ENCODE results near the gene LSR.

DNA sequence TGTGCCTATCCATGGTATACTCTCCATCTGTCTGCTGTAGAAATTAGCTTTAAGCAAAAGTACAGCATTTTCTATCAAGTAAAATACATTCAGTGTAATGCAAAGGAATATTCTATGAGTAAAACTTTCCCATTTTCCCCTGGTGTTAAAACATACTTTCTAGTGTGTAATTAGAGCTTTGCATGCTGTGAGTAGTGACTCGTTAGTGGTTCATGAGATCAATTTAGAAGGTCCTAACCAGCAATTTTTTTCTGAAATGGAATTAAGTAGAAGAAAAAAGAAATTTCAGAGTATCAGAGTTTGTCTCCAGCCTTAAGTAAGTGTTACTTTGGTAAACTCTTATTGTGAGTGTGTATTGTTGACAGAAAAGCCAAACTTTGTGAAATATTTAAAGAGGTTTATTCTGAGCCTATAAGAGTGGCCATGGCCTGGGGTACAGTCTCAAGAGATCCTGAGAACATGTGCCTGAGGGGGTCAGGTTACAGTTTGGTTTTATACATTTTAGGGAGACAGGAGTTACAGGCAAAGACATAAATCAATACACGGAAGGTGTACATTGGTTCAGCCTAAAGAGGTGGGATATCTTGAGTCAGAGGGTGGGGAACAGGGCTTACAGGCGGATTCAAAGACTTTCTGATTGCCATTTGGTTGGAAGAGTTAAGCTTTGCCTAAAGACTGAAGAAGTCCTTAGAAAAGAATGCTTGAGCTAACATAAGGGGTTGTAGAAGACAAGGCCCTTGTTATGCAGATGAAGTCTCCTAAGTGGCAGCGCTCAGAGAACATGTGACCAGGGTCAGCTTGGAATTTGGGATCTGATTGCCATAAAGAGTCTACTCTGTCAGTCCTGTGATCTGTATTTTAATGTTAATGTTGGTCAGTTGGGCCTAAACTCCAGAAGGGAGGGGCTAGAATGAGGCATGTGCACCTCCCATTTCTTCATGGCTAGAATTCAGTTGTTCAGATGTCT is 45.8 kb upstream of the LSR start:
- TF ChIP-seq, protein P1, sequence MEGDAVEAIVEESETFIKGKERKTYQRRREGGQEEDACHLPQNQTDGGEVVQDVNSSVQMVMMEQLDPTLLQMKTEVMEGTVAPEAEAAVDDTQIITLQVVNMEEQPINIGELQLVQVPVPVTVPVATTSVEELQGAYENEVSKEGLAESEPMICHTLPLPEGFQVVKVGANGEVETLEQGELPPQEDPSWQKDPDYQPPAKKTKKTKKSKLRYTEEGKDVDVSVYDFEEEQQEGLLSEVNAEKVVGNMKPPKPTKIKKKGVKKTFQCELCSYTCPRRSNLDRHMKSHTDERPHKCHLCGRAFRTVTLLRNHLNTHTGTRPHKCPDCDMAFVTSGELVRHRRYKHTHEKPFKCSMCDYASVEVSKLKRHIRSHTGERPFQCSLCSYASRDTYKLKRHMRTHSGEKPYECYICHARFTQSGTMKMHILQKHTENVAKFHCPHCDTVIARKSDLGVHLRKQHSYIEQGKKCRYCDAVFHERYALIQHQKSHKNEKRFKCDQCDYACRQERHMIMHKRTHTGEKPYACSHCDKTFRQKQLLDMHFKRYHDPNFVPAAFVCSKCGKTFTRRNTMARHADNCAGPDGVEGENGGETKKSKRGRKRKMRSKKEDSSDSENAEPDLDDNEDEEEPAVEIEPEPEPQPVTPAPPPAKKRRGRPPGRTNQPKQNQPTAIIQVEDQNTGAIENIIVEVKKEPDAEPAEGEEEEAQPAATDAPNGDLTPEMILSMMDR (IDR thresholded peaks at IDR 0.05): no peak
- TF ChIP-seq POLR2A (IDR thresholded peaks at IDR 0.05): no peak
